T-helper 1 cell (primary cell): ENCODE measurements around the gene EFNA3.
"Not testable (repeated sequence)": the region's sequence is repeated elsewhere in the genome, so short reads cannot be mapped to it uniquely, and the experiment has no call there.

Source experiments
- DNase-seq, 5 donors: peaks; one replicate each; pipeline ENCODE4 v3.0.0-alpha.2; 2012 to 2020

Gene EFNA3

GRCh38 chr1:155110826-155111225, 32.2 kb downstream of the EFNA3 start:
- no peak for DNase-seq

GRCh38 chr1:155113450-155113980, 34.9 kb downstream of the EFNA3 start:
- DNase-seq, result no peak

- no peak for DNase-seq
These were observed 37.6 kb downstream of the EFNA3 start for GRCh38 chr1:155116113-155116764.

DNA sequence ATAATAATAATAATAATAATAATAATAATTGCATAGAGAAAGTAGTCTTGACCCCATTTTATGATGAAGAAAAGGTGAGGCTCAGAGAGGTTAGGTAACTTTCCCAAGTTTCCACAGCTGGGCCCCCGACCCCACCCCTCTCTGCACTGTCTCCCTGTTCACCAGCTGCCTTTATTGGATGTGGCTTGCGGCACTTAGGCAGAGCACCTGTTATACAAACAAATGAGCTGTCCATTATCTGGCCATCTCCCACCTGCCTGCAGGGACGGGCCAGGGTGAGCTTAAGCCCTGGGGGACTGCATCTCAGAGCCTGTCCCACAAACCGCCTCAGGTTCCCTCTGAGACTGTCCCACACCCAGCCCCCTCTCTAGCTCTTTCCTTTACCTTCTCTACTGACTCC, 39.0 kb downstream of the EFNA3 start:
- DNase-seq, result no peak

DNA sequence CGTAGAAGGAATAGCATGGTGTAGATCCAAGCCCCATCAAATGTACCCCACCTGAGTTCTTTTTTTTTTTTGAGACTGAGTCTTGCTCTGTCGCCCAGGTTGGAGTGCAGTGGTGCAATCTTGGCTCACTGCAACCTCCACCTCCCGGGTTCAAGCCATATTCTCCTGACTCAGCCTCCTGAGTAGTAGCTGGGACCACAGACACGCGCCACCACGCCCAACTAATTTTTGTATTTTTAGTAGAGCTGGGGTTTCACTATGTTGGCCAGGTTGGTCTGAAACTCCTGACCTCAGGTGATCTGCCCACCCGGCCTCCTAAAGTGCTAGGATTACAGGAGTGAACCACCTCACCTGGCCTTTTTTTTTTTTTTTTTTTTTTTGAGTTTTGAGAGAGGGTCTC, 39.5 kb downstream of the EFNA3 start:
- DNase-seq, result not testable (repeated sequence)

DNA sequence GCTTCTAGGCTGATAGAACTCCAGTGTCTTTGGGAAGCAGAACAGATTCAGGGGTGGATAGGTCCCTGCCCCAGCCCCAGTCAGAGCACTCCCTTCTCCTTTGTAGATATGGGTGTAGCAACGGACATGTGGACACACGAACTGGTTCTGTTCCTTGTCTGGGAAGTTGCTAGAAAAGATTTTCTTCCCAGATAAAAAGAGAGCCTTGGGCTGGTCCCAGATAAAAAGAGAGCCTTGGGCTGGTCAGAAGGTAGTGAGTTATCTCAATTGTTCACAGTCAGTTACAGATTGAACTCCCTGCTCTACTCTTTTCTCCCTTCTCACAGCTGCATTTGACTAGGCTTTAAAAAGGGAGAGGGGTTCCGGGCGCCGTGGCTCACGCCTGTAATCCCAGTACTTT, 41.6 kb downstream of the EFNA3 start:
- DNase-seq, result no peak

- no peak for DNase-seq
These were observed 42.6 kb downstream of the EFNA3 start for GRCh38 chr1:155121249-155121648.

GRCh38 chr1:155122308-155122707, 43.7 kb downstream of the EFNA3 start:
- DNase-seq, result no peak

DNA sequence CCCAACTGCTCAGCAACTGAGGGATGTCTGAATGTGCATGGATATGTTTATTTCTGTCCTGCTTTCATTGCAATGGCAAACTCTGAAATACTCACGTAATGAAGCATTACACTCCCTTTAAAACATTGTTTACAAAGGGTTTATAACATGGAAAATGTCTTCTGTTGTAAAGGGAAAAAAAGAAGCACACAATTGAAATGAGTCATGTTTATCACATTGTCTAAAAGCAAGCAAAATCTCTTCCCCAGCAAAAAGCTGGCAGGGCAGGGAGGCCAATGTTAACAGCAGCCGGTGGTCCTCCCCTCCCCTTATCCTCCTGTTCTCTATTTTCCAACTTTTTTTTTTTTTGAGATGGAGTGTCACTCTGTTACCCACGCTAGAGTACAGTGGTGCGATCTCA, 45.2 kb downstream of the EFNA3 start:
- no peak for DNase-seq

DNA sequence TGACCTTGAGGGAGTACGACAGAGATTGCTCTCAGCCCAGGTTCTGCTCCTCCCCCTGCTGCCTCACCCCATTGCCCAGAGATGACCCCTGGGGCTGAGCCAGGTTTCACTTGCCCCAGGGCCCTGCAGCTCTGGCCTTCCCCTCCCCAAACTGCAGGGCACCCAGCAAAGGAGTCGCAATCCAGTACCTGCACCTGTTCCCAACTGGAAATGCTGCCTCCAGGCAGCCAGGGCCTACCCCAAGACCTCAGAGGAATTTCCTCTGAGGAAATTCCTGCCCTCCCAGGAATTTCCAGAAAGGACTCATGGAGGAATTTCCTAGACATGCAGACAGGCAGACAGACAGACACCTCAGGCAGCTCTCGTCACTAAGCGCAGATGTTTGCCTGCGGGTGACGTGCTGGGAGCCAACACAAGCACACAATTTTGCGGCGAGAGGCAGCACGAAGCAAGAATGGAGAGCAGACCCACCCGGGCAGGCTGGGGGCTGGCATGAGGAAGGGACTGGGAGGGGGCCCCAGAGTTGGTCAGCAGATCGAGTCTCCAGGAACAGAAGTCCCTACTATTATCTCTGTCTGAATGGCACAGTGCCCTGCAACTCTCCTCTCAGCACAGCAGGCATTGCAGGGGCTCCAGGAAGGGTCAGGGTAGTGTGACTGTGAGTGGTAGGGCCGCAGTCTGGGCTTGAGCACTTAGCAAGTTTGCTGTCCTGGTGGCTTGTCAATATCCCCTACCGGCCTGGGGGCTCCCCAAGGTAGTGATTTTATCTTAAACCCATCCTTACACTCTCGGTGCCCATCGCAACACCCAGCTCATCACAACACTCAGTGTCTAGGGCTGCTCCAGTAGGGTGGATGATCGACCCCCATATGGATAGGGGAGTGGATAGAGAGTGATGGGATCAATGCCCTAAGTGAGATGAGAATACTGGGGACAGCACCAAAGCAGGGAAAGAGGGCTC, 46.1 kb downstream of the EFNA3 start:
- DNase-seq, result no peak

DNA sequence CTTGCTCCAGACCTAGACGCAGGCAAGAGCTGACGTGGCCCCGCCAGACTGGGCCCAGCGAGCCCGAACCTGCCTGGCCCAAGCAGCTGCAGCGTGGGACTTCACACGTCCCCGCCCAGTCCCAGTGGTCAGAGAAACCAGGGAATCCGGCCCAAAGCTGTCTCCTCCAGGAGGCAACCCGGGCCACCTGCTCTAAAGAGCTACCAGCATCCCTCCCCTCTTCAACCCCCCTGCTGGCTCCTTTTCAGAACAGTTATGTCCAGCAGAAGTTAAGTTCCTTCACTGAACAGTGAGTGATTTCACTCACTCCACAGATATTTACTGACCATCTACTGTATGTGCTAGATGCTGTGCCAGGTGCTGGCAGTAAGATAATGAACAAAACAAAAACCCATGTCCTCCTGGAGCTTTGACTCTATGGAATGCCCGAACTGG, 46.9 kb downstream of the EFNA3 start:
- DNase-seq, result no peak

GRCh38 chr1:155125946-155126555, 47.4 kb downstream of the EFNA3 start:
- DNase-seq, result no peak

DNA sequence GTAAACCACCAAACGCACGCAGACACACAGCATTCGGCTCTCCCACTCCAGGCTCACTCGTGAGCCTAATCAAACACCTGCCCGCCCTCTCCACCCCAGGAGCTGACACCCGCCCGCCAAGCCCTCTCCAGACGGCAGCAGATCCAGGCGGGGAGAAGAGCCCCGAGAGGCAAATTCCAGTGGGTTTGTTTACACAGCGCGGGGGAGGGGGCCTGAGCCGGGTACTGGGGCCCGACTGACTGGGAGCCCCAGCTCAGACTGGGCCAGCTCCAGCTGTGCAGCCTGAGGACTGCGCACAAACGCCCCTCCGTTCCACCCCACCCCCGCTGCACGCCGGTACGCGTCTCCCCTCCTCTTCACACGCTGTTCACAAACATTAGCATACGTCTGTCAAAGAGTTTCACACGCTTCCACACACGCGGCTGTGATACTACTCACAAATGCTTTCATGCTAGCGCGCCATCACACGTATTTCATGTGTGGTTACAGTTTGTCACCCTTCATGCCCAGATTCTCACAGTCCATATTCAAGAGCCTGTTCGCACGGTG, 48.0 kb downstream of the EFNA3 start:
- peak in 1 of 5 donors; percentile 32 for DNase-seq

- DNase-seq, result peak in 2 of 5 donors; percentile 32 to 39
These were observed 48.7 kb downstream of the EFNA3 start, which contains the start of gene EFNA1 for GRCh38 chr1:155127105-155127966. EFNA1 (plus strand) TSS chr1:155127876; CDS start chr1:155127978, 102 bp downstream.

- DNase-seq, result no peak
These were observed 49.5 kb downstream of the EFNA3 start for GRCh38 chr1:155127967-155128754.

DNA sequence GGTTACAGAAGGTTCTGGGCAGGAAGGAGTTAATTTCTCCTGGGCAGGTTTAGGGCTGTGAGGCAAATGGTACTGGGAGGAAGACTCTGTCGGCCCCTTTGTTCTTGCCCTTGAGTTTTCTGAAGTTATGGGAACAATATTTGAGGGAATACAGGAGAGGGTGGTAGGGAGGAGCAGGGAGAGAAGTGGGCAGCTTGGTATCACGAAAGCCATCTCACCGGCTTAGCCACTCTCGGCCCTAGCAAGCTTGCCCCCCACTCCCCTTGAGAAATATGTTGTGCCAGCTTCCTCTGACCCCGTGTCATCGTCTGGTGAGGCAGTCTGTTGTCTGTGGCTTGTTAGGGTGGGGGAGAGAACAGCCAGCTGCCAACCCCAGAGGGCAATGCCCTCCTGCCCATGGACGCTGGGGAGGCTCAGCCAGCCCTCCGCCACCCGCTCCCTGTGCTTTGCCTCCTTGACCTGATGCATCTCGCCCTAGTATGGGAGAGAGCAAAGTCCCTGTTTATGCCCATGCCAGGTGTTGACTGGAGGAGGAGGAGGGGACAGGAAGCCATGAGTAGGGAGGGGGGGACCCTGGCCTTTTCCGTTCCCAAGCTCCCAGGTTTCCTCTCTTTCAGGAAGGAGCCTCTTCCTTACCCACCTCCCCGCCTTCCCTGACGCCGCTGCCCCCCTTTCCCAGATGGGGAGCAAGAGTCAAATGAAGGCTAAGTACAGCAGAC, 50.3 kb downstream of the EFNA3 start:
- no peak for DNase-seq

- DNase-seq, result no peak
These were observed 51.8 kb downstream of the EFNA3 start for GRCh38 chr1:155130272-155131006.

GRCh38 chr1:155131285-155131684, 52.6 kb downstream of the EFNA3 start:
- no peak for DNase-seq

DNA sequence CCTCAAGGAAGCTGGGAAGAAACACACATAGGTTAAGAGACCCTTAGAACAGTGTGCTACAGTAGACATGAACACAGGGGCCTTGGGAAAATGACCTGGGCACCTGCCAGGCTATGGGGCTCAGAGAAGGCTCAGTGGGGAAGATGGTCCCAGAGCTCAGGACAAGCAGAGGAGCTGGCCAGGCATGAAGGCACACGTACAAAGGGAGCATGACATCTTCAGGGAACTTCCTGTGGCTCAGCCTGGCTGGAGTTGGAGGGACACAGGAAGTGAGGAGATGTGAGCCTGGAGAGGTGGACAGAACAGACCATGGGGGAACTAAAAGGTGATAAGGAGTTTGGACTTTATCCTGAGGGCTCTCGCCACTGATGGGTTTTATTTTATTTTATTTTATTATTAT, 53.2 kb downstream of the EFNA3 start:
- no peak for DNase-seq
